A673 (cell line): Measurements from ENCODE around the gene LYPD5. TPM values are rescaled to one million over a fixed set of nuclear protein-coding genes. Genes with fewer than 3 reads are reported as not detected.

ENCODE experiments used
- BruUV-seq: library from RNA; stranded (reverse); fragments of 400-500 nt; replicated peaks from 2 replicates; lab custom pipeline; 2021; lab: Mats Ljungman, UMichigan
- CTCF ChIA-PET: fragments of 300-600 bp; sonication (Branson Sonifier 250); formaldehyde crosslinking; loops from one replicate; lab custom pipeline; 2022; ENCODE audit warnings: antibody characterized with exemption; lab: Charles Lee
- POLR2A ChIA-PET: fragments of 300-600 bp; sonication (Branson Sonifier 250); formaldehyde crosslinking; loops from one replicate; lab custom pipeline; 2022; ENCODE audit warnings: antibody characterized with exemption; ENCODE audit not compliant: low non-redundant PET; lab: Charles Lee
- DNase-seq: peaks from one replicate; pipeline ENCODE4 v3.0.0-alpha.2; 2015; ENCODE audit warnings: low spot score
- H3K27ac ChIP-seq: fragments of 200-600 bp; sonication (generic); 2 replicates; pipeline ENCODE4 v1.5.1; 2016; ENCODE audit warnings: mixed run types, low read depth, mild to moderate bottlenecking, mixed read lengths, antibody characterized with exemption, low read length; ENCODE audit not compliant: poor library complexity, severe bottlenecking
- H3K27me3 ChIP-seq: fragments of 200-600 bp; sonication (generic); replicated peaks from 2 replicates; pipeline ENCODE4 v1.6.1; 2017; ENCODE audit warnings: mixed run types, low read depth, mild to moderate bottlenecking, mixed read lengths, antibody characterized with exemption, low read length; ENCODE audit not compliant: insufficient read depth, poor library complexity
- H3K36me3 ChIP-seq: fragments of 200-600 bp; sonication (generic); 2 replicates; pipeline ENCODE4 v1.6.1; 2016; ENCODE audit warnings: mixed run types, mild to moderate bottlenecking, mixed read lengths, antibody characterized with exemption, low read length; ENCODE audit not compliant: insufficient read depth, poor library complexity, severe bottlenecking
- H3K4me1 ChIP-seq: fragments of 200-600 bp; sonication (generic); 2 replicates; pipeline ENCODE4 v1.6.1; 2017; ENCODE audit warnings: mixed run types, mild to moderate bottlenecking, mixed read lengths, antibody characterized with exemption, low read length; ENCODE audit not compliant: insufficient read depth, poor library complexity, severe bottlenecking
- H3K4me3 ChIP-seq: fragments of 200-600 bp; sonication (generic); 2 replicates; pipeline ENCODE4 v1.5.1; 2016; ENCODE audit warnings: low read depth, mixed run types, mild to moderate bottlenecking, mixed read lengths, low read length; ENCODE audit not compliant: poor library complexity, severe bottlenecking
- H3K9me3 ChIP-seq: fragments of 200-600 bp; sonication (generic); 2 replicates; pipeline ENCODE4 v1.6.1; 2016; ENCODE audit warnings: mixed run types, low read depth, mild to moderate bottlenecking, mixed read lengths, antibody characterized with exemption, low read length; ENCODE audit not compliant: poor library complexity, severe bottlenecking
- EZH2 ChIP-seq: fragments of 200-600 bp; sonication (generic); IDR thresholded peaks from 2 replicates; pipeline ENCODE4 v1.6.1; 2017; ENCODE audit warnings: borderline replicate concordance, low read depth, mild to moderate bottlenecking, mixed read lengths, antibody characterized with exemption, low read length; ENCODE audit not compliant: poor library complexity, severe bottlenecking
- intact Hi-C: fragments of 100-400 bp; cut with micrococcal nuclease; formaldehyde crosslinking; loops from one replicate; pipeline ENCODE4 v1.10.0; 2022; ENCODE audit not compliant: unreplicated experiment
- total RNA-seq: library from RNA; stranded (reverse); gene quantifications from 2 replicates; pipeline ENCODE4 v1.2.3, GENCODE V29; 2021
- TF ChIP-seq, protein P1 (sequence below): fragments of 300-800, 200-600 bp; sonication (generic); conservative IDR thresholded peaks from 2 replicates; pipeline ENCODE4 v1.5.1; 2017; ENCODE audit warnings: low read depth, mild to moderate bottlenecking, antibody characterized with exemption, low read length, moderate library complexity, mixed read lengths

Gene LYPD5
- total RNA-seq, 1 experiment from 2014 or later, result not detected

DNA sequence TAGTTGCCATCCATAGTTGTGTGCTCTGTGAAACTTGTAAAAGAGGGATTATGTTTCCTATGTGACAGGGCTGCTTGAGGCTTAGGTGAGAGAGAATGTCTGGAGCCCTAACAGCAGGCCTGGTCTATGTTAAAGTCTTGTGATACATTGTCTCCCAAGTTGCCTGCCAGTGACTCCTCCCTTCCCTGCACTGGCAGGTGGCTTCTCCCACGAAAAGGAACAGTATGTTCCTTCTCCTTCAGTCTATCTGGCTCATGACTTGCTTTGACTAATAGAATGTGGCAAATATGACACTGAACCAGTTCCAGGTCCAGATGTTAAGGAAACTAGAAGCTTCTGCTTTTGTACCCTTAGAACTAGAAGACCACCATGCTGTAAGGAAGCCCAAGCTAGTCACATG, 15.6 kb downstream of the LYPD5 start:
- no peaks in the 10 kb centered on the region for H3K4me1 ChIP-seq
- CTCF ChIA-PET, result no interaction called here
- no peak overlapping the region for H3K27ac ChIP-seq
- no TSS peak for BruUV-seq
- intact Hi-C loops, result no loop called here
- H3K27me3 ChIP-seq, result no peaks in the 10 kb centered on the region
- H3K36me3 ChIP-seq, result no peaks in the 10 kb centered on the region
- H3K9me3 ChIP-seq, result no peaks in the 10 kb centered on the region
- POLR2A ChIA-PET, result no interaction called here
- no peak for DNase-seq
- TF ChIP-seq, protein P1, sequence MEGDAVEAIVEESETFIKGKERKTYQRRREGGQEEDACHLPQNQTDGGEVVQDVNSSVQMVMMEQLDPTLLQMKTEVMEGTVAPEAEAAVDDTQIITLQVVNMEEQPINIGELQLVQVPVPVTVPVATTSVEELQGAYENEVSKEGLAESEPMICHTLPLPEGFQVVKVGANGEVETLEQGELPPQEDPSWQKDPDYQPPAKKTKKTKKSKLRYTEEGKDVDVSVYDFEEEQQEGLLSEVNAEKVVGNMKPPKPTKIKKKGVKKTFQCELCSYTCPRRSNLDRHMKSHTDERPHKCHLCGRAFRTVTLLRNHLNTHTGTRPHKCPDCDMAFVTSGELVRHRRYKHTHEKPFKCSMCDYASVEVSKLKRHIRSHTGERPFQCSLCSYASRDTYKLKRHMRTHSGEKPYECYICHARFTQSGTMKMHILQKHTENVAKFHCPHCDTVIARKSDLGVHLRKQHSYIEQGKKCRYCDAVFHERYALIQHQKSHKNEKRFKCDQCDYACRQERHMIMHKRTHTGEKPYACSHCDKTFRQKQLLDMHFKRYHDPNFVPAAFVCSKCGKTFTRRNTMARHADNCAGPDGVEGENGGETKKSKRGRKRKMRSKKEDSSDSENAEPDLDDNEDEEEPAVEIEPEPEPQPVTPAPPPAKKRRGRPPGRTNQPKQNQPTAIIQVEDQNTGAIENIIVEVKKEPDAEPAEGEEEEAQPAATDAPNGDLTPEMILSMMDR, result no peak
- no peak for TF ChIP-seq EZH2
- H3K4me3 ChIP-seq, result no peak overlapping the region

GRCh38 chr19:43784981-43785808, 17.1 kb downstream of the LYPD5 start:
- H3K36me3 ChIP-seq, result no peaks in the 10 kb centered on the region
- H3K9me3 ChIP-seq, result no peaks in the 10 kb centered on the region
- H3K27ac ChIP-seq, result no peak overlapping the region
- no peaks in the 10 kb centered on the region for H3K27me3 ChIP-seq
- ChIA-PET CTCF (interaction anchor here (1.0 to 1.4 kb wide), 3 partner anchors 19 to 117 kb away, joined by 3 to 9 read pairs (median 7); no protein-coding TSS in a partner anchor), POLR2A (no interaction called here)
- TF ChIP-seq, protein P1, result peak; percentile 93
- no peak for TF ChIP-seq EZH2
- peak; percentile 70 for DNase-seq
- intact Hi-C loops, result loop anchor here (1.0 kb wide), 1 partner anchor 40 kb away; no protein-coding TSS in a partner anchor
- no peak overlapping the region for H3K4me3 ChIP-seq
- BruUV-seq, result no TSS peak
- H3K4me1 ChIP-seq, result no peaks in the 10 kb centered on the region

- no peak overlapping the region for H3K27ac ChIP-seq
Observed at GRCh38 chr19:43784241-43784980, 17.8 kb downstream of the LYPD5 start.

More at GRCh38 chr19:43784241-43784980, 17.8 kb downstream of the LYPD5 start:
- H3K27me3 ChIP-seq, result no peaks in the 10 kb centered on the region
- BruUV-seq, result no TSS peak
- TF ChIP-seq EZH2, result no peak
- TF ChIP-seq, protein P1, result no peak
- POLR2A ChIA-PET, result no interaction called here
- DNase-seq, result no peak
- H3K36me3 ChIP-seq, result no peaks in the 10 kb centered on the region
- intact Hi-C loops, result no loop called here
- CTCF ChIA-PET, result interaction anchor here (1.0 to 1.4 kb wide), 3 partner anchors 18 to 116 kb away, joined by 3 to 9 read pairs (median 7); no protein-coding TSS in a partner anchor
- H3K9me3 ChIP-seq, result no peaks in the 10 kb centered on the region
- H3K4me3 ChIP-seq, result no peak overlapping the region
- no peaks in the 10 kb centered on the region for H3K4me1 ChIP-seq
